COLO829 (cell line): ENCODE measurements around the gene CAPN10.

Experiments
- DNase-seq: peaks from one replicate; pipeline ENCODE4 v3.0.0; 2012; ENCODE audit warnings: low spot score

Gene CAPN10

DNA sequence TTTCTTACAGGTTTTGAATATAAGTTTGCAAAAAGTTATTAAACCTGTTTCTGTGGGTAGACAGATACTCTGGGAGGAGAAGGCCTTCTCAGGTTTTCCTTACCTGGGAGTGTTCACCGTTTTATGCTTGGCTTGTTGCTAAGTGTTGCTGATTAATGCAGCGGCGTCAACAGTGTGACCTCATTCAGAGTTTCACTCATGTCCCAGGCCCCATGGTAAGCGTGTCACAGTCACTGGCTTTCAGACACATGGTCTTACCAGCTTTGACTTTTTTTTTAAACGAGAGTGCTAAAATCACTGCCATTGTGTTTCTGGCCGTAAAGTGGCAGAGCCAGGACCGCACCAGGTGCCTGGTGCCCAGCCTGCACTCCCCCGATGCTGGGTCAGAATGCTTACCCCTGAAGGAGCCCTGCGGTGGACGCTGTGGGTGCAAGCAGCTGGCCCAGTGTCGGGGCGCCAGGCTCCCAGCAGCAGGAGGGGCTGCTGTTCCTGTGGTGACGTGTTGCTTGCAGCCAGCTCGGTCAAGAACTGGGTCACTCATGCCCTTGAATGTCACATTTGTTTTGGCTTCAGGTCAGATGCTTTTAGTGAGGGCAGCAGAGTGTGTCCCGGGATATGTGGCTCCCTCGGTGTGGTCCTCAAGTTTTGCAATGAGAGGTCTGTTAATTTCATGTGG, 3.5 kb downstream of the CAPN10 start:
- DNase-seq: no peak

DNA sequence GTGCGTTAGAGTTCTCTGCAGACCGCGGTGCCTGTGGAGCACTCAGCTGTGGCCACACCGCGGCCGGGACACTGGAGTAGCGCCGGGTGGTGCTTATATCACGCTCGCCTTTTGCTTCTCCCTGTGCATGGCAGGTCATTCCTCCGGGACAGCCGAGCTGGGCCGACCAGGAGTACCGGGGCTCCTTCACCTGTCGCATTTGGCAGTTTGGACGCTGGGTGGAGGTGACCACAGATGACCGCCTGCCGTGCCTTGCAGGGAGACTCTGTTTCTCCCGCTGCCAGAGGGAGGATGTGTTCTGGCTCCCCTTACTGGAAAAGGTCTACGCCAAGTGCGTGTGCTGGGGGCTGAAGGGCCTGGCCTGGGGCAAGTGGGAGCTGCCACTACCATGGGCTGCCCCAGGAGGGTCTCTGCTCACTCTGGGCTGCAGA, 4.2 kb downstream of the CAPN10 start:
- no peak for DNase-seq

DNA sequence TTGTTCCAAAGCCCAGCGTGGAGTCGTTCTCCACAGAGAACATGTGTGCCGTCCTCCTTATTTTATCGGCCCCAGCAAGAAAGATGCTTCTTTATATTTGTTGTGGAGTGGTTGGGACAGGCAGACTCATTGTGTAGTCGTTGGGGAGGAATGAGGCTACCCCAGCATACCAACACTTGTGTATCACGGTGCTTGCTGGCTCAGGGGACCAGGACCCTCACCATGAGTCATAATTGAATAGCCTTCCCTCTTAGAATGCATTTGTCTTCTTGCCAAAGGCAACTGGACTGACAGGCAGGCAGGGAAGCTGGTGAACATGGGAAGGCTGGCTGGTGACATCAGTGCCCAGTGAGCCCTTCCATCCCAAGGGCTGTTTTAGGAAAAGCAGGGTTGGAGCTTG, 4.7 kb downstream of the CAPN10 start:
- DNase-seq: no peak

DNA sequence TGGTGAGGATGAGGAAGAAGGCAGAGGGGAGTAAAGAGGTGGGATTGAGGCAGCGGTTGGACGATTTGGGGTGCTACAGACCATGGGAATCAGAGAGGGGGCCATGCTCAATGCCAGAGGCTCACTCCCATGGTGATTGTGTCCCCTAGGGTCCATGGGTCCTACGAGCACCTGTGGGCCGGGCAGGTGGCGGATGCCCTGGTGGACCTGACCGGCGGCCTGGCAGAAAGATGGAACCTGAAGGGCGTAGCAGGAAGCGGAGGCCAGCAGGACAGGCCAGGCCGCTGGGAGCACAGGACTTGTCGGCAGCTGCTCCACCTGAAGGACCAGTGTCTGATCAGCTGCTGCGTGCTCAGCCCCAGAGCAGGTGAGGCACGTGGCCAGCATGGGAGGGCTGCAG, 5.2 kb downstream of the CAPN10 start:
- DNase-seq: no peak

DNA sequence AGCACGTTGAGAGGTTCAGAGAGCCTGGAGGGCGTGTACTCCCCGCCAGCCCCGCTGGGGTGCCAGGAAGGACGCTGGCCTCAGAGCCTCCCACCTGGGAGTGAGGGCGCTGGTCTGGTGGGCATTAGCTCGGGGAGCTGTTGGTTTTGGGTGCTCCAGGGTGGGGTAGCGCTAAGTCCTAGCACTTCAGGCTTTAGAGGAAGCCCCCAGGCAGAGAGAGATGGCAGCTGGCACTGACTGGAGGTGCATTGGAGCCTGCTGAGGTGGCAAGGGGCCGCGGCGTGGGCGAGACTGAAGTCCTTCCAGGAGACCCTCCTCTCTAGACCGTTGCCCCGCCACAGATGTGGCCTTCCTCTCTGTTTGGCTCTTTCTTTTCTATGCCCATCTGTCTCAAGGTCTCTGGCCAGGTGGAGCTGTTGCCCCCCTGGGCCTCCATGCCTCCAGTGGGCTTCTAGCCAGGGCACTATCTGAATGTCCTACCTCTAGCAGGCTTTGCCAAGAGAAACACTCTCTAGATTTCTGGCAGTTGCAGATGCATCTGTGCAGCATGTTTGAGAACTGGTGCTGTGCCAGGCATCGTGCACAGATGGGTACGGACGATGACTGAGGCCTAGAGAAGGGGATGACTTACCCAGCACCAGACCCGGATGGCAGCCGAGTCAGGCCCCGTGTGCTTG, 6.6 kb downstream of the CAPN10 start:
- no peak for DNase-seq

DNA sequence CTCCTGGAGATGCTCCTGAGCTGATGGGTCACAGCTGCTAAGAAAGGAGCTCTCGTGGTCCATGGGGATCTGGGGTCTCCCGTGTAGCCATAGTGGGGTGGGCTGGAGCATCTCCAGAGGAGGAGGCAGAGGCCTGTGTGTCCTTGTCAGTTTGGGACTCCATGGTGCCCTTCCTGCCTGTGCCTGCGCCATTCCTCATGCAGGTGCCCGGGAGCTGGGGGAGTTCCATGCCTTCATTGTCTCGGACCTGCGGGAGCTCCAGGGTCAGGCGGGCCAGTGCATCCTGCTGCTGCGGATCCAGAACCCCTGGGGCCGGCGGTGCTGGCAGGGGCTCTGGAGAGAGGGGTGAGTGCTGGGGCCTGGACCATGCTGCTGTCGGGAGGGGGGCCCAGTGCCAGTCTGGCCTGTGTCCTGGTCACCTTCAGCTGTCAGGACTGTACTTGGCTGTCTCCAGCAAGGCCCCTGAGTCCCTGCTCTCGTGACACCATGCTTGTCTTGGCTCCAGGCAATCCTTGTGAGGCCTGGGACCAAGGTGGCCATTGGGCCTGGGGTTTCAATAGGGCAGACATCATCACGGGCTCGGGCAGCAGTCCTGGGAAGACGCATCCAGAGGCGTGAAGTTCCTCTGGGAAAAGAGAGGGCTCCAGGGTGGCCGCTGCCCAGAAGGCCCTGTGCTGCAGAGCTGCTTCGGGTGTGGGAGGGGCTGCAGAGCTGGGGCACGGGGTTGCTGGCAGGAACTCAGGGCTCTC, 7.3 kb downstream of the CAPN10 start:
- DNase-seq: no peak

DNA sequence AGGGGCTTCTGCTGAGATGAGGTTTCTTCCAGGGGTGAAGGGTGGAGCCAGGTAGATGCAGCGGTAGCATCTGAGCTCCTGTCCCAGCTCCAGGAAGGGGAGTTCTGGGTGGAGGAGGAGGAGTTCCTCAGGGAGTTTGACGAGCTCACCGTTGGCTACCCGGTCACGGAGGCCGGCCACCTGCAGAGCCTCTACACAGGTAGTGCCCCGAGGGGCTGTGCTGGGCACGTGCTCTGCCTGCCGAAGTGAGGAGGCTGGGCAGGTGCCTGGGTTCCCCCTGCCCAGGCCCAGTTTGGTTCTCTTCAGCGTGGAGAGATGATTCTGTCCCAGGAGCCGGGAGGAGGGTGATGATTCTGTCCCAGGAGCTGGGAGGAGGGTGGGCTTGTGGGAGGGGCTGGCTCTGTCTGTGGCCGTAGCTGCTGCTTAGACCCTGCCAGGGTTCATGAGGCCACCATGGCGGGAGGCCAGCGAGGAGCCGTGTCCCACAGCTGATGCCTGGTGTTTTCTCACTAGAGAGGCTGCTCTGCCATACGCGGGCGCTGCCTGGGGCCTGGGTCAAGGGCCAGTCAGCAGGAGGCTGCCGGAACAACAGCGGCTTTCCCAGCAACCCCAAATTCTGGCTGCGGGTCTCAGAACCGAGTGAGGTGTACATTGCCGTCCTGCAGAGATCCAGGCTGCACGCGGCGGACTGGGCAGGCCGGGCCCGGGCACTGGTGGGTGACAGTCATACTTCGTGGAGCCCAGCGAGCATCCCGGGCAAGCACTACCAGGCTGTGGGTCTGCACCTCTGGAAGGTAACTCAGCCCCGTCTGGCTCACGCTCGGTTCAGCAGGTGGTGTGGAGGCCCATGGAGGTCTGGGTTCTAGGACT, 8.2 kb downstream of the CAPN10 start:
- DNase-seq: no peak

DNA sequence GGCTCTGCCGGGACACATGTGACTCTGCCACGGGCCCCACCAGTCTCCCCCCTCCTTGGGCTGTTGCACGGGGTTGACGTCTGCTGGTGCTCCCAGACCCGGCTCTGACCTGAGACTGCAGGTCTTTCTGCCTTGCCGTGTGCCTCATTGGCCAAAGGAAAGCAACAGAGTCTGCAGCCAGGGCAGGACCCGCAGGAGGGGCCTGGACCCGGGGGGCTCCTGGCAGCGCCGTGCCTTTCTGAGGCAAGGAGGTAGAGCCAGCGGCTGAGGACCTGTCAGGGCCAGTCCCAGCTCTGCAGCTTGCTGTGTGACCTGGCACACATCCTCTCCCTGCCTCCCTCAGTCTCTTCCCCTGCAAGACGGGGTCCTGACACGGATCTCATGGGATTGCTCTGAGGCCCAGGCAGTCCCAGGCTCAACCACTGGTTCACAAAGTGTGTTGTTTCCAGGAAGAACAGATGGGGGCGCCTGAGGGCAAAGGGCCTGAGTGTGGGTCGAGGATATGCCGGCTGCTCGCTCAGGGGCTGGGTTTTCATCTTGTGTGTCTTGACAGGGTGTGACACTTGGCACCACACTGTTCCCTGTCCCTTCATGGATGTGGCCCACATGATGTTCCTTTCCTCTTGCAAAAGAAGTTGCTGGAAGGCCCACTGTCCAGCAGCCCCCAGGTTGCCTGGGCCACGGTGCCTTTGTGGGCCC, 9.0 kb downstream of the CAPN10 start:
- DNase-seq: no peak

DNA sequence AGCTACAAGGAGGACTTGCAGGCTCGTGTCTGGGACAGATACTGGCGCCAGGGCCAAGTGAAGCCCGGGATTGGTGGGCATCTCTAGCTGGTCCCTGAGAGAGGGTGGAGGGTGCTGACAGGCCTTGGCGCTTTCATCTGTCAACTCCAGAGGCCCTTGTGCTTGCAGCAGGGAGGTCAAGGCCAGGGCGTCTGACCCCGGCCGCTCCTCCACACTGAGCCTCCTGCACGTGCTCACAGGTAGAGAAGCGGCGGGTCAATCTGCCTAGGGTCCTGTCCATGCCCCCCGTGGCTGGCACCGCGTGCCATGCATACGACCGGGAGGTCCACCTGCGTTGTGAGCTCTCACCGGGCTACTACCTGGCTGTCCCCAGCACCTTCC, 9.5 kb downstream of the CAPN10 start:
- no peak for DNase-seq

DNA sequence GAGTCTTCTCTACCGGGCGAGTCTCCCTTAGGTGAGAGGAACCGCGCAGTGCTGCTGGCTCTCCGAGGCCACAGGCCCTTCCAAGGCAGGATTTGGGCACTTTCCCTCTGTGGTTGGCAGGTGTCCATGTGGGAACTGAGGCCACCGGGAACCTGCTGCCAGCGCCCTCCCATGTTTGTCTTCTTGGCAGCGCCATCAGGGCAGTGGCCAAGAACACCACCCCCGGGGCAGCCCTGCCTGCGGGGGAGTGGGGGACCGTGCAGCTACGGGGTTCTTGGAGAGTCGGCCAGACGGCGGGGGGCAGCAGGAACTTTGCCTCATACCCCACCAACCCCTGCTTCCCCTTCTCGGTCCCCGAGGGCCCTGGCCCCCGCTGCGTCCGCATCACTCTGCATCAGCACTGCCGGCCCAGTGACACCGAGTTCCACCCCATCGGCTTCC, 10.0 kb downstream of the CAPN10 start:
- DNase-seq: no peak

DNA sequence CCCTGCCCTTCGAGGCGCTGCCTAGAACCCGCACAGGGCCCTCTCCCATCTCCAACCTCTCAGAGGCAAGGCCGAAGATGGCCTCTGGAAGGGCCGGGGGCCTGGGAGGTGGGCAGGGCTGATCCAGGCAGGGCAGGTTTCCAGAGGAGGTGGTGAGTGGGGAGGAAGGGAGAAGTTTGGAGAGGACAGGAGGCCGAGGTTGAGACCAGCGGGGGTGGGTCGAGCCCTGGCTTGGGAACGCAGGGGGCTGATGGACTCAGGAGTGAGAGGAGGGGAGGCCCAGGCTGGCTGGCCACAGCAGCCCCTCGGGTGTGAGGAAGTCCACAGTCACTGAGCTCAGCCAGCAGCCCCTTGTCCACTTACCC, 10.5 kb downstream of the CAPN10 start:
- no peak for DNase-seq

DNA sequence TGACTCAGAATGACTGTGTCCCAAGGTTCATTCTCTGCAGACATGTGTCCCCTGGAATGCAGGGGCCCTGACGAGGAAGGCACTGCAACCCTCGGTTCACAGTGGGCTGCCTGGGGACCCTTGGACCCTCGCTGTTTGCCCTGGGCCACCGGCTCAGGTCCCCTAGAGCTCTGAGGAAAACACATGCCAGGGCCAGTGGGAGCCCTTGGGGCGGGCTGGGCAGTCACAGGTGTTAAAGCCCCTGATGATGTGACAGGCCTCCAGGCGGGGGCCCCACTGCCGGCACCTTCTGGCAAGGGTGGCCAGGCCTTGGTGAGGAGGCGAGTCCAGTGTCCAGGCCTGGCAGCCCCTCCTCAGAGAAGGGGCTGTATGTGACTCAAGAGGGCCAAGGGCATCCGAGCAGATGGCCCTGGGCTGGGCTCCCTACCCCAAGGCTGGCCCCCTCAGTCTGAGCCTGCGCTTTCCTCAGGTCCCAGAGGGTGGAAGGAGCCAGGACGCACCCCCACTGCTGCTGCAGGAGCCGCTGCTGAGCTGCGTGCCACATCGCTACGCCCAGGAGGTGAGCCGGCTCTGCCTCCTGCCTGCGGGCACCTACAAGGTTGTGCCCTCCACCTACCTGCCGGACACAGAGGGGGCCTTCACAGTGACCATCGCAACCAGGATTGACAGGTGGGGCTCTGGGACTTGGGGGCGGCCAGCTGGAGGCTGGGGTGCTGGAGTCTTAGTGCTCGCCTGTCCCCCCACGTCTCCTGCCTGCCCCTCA, 11.1 kb downstream of the CAPN10 start:
- DNase-seq: no peak

DNA sequence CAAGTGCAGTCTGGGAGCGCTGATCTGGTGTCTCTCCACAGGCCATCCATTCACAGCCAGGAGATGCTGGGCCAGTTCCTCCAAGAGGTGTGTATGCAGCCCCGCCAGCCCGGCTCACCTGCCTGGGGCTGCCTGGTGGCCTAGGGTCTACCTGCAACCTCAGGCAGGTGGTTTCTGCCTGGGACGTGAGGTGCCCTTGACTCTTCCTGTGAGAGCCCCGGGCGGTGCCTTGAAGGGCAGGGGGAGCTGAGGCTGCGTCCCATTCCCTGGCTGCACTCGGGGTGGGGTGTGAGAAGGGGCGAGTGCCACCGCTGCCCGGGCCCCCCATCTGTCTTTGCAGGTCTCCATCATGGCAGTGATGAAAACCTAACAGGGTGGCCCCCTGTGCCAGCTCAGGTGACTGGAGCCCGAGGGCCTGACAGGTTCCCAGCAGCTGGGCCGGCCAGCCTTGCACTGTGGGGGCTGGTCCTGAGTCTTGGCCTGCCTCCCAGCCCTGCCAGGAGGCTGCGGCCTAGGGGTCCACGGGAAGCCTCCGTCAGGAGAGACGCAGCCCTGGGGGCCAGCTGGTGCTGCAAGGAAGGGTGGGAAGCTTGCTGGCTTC, 11.9 kb downstream of the CAPN10 start:
- no peak for DNase-seq

DNA sequence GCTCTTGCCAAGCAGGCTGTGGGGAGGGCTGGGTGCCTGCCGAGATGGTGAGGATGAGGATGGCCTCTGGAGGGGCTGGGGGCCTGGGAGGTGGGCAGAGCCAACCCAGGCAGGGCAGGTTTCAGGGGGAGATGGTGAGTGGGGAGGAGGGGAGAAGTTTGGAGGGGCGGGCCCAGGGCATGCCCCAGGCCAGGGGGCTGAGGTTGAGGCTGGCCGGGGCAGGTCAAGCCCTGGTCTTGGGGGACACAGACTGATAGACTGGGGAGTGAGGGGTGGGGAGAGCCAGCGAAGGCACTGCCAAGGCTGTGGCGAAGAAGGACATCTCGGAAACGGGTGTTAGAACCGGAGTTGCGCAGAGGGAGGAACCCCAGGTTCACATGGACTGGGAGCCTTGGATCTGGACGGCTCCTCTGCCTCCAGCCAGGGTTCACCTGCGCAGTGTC, 12.6 kb downstream of the CAPN10 start:
- no peak for DNase-seq

DNA sequence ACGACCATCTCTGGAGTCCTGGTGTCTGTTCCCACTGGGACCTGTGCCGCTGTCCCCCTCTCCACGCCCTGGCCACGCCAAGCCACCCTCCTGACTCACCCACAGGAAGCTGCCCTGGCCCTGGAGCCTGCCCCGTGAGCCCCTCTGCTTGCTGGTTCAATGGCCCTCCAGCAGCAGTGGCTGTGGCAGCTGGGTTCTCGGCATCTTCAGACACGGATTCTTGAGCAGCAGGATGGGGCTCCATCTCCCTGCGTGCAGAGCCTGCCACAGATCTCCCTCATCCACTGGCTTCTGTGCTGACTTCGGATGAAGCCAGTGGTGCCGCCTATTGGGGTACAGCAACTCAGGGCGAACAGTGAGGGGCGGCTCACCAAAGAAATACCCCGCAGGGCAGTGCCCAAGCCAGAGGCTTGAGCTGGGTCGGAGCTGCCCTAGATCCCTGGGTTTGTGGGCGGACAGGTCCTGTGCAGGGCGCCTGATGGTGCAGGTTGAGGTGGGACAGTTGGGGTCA, 14.0 kb downstream of the CAPN10 start:
- no peak for DNase-seq

DNA sequence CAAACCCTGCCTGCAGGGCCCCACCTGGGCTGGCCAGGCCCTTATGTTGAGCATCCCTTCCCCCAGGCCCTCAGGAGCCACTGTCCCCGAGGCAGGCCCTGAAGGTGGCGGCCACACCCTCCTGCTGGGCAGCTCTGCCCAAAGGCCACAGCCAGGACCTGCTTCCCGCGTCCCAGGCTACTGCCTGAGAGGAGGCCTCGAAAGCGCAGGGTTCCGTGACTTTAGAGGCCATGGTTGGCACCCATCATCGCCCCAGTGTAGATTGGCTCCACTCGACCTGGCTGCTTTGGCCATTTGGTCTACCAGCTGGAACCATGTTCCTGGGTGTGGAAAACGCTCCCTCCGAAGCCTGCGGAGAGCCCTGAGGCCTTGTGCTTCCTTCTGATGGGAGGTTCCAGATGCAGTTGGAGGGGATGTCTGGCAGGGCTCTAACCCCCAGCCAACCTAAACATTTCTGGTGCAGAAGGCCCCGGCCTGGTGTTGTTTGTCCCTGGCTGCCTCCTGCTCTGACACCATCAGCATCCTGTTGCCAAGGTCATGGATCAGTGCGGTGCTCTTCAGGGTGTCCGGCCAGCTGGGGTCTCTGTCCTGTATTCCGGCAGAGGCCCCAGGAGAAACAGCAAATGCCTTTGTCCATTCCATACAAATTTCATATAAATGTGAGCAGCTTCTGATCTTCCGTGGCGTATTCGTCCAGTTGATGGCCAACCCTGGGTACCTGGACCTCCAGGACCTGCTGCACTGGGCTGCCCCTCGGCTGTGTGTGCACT, 14.7 kb downstream of the CAPN10 start:
- DNase-seq: no peak

DNA sequence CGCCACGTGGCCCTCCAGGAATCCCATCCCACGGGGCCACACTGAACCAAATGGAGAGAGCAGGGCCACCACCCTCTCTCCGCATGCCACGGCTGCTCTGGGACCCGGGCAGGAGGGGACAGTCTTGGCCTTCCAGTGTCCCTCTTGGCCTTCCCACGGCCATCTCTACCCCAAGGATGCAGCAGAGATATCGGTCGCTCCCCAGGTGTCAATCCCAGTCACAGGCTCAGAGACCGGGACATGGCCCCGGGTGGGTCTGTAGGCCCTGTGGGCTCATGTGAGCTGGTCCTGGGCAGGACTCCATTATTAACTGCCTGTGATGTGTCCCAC, 15.3 kb downstream of the CAPN10 start:
- DNase-seq: no peak

DNA sequence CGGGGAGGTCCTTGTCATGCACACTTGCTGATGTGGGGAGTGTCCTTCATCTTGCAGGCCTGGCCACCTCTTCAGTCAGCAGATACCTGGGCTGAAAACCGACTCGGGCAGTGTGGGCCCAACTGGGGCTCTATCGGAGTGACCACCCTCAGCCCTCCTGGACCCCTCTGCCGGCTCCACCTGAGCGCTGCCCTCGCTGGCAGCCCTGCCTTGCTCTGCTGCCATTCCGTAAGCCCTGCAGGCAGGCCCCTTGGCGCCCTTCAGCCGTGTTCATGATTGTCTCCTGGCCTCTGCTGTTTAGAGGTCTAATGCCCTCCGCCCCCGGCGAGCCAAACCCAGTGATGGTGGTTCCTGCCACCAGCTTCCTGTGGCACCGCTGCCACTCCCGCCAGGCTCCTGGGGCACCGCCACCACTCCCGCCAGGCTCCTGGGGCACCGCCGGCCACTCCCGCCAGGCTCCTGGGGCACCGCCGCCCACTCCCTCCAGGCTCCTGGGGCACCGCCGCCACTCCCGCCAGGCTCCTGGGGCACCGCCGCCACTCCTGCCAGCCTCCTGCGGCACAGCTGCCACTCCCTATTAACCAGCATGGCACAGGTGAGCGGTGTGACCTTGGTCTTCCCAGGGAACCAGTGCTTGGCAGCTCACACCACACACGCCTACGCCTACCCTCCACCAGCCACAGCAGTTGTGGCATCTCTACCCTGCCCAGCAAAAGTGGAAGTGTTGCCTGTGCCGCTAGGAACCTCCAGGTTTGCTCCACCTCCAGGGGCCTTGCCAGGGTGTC, 15.9 kb downstream of the CAPN10 start:
- no peak for DNase-seq
